Measurements from ENCODE around the gene ZMIZ1.

Gene ZMIZ1

GRCh38 chr10:79308016-79308415, 239.2 kb downstream of the ZMIZ1 start:
- DNase-seq (ENCODE audit: low spot score): no peak

DNA sequence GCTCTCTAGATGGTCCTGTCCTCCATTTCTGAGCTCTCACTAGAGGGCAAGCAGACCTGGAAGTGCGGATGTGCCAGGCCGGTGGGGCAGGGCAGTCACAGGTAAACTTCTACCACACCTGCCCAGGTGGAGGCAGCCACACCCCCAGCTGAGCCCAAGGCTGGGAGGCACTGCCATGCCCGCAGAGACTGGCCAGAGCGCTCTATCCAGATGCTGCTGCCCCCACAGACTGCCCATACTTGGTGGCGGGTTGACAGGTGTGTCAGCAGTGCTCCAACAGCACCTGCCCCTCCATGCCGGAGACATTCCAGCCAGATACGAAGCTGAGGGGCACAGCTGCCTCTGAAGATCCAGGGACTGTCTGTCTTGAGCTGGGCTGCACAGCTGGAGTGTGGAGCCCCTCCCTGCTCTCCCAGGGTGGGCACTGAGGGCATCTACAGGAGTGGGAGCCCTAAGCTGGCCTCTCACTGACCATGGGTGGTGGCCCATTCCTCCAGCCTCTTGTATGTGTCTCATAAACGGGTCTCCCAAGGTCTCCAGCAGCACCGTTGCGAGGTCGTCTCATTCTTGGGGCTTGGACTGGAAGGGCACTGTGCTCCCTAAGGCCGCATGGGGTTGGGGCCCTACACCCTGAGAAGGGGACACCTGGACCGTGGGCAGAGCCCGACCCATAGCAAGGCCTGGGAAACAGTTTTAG, 240.4 kb downstream of the ZMIZ1 start:
- DNase-seq (ENCODE audit: low spot score): no peak

GRCh38 chr10:79310200-79310865, 241.6 kb downstream of the ZMIZ1 start:
- DNase-seq (ENCODE audit: low spot score): no peak

DNA sequence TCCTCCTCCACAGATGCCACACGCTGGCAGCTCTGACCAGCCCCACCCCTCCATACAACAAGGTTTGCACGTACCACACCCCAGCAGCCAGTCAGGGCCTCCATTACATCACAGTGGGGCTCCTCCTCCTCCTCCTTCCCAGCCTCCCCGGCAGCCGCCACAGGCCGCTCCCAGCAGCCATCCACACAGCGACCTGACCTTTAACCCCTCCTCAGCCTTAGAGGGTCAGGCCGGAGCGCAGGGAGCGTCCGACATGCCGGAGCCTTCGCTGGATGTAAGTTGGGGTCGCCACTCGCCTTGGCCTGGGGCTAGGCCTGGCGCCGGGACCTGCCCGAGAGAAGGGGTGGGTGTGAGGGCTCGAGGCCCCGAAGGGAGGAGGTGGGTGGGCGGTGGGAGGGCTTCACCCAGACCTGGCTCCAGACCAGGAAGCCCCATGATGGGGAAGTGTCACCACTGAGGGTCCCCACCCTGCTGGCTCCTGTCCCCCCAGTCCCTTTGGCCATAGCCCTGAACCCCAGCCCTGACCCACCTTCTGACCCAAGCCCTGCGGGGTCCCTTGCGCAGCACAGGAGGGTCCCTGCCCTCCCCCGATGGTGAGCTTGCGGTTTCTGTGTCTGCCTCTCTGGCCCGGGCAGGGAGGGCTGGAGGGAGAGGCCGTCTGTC, 242.3 kb downstream of the ZMIZ1 start:
- no peak for DNase-seq (ENCODE audit: low spot score)

DNA sequence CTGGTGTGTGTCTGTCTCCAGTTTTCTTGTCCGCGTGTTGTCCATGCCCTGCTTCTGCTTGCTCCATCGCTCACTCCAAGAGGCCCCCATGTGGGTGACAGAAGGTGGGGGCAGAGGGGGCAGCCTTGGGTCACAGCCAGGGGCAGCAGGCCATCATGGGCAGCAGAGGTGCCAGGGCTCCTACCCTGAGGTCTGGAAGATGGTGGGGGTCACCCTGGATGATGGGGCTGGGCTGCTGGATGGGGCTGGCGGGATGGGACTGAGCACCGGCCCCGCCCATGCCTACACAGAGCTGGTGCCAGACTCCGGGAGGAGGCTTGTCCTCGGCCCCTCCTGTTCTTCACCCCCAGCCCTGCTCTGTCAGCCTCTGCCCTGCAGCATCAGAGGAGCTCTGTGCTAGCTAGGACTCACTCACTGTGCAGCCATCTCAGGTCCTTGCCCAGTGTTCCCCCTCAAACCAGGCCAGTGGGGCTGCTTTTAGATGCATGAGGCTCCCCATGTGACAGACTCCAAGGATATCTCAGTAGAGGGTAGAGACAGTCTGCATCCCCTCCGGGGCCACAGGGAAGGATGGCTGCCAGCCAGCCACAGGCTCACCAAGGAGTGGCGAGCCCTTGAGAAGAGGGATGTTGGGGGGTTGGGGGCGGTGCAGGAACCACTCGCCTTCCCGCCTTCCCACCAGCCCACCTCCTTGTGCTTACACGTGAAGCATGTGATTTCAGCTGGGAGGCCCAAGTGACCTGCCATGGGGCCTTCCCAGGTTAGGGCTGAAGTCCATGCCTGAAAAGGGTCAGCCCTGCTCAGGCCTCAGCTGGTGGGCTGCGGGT, 243.0 kb downstream of the ZMIZ1 start:
- no peak for DNase-seq (ENCODE audit: low spot score)

DNA sequence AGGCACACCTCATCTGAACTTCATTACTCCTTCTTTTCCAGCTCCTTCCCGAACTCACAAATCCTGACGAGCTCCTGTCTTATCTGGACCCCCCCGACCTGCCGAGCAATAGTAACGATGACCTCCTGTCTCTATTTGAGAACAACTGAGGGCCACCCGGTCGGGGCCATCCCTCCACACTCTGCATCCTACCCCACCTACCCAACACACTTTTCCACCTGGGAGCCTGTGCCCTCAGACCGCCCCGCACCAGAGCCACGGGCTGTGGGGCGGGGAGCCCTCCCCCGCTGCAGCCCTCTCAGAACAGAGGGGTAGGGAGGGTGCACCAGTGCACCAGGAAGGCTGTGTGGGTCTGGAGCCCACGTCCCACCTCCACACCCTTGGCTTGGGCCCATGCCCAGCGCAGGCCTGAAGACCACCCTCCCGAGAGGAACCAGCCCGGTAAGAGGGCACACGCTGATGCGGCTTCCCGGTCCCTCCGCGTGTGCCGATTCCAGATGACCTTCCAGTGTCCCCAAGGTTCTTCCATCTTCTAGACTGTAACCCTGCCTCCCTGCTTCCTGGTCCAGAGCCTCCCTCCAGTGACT, 243.9 kb downstream of the ZMIZ1 start:
- no peak for DNase-seq (ENCODE audit: low spot score)

DNA sequence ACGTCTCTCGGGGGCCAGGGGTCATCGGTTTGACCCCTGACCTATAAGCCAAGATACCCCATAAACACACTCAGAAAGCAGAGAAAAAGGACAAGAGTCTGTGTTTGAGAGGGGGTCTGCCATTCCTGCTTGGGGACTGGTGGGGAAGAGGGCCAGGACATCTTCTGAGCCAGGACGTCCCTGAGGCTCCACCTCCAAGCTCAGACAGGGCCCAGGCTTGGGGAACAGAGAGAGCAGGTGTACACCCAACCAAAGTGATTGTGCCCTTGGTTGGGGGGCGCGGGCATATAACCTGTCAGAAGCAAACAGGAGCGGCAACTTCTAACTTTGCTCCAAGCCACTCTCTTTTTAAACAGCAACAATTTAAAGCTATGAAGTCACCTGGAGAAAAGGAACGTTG, 244.6 kb downstream of the ZMIZ1 start:
- no peak for DNase-seq (ENCODE audit: low spot score)

DNA sequence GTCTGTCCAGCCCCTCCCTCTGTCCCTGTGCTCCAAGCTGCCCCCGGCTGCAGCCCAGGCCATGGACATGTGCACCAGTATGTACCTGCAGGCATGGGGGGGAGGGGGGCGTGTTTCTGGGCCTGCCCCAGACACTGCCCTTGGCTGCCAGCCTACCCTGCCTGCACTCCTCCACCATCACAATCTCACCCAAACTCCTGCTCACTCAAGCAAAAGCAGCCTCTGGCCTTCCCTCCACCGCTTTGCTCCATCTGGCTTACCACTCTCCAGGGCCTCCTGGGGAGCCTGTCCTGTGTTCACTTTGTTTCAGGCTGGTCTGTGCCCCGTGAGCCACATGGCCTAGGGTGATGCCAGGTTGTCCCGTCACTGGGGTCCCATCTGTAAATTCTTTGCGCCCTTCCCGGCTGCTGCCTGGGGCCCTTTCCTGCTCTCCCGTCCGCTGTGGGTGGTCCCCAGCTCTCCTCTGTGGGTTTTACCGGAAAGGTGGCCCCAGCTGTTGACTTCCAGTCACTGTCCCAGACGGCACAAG, 245.2 kb downstream of the ZMIZ1 start:
- no peak for DNase-seq (ENCODE audit: low spot score)

DNA sequence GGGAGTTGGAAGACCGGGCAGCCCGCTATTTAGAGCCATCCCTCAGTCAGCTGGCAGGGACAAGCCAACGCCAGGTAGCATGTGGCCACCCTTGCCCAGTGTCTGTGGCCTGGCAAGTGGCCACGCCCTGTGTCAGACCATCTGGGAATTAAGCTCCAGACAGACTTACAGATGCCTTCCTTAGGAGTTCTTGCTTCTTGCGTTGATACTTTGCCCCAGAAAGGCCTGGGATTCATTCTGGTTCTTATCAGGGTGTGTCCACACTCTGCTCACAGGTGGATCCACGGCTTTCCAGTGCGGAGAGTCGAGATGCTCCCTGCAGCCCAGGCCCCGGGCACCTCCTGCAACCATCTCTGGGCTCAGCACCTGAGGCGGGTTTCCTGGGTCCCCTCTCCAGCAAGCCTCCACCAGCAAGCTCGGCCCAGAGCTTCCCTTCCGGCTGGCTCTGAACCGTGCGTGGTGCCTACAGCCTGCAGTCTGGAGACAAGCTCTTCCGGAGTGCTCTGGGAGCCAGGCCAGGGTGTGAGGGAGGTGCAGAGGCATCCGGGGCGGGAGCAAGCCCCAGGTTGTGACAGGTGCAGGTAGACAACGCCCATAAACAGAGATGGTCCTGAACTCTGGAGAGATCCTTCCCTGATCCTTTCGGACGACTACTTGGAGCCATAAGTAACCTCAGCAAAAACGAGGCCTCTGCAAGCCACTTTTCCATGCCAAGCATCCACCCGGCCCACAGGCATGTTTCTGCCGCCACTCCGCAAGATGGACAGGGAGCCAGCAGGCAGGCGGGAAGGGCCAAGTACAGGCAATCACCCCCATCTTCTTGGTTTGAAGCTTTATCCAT, 246.2 kb downstream of the ZMIZ1 start:
- no peak for DNase-seq (ENCODE audit: low spot score)

- no peak for DNase-seq (ENCODE audit: low spot score)
Measured at GRCh38 chr10:79315602-79315920, 246.8 kb downstream of the ZMIZ1 start.

GRCh38 chr10:79316671-79317431, 248.1 kb downstream of the ZMIZ1 start:
- DNase-seq (ENCODE audit: low spot score): peak; percentile 42

DNA sequence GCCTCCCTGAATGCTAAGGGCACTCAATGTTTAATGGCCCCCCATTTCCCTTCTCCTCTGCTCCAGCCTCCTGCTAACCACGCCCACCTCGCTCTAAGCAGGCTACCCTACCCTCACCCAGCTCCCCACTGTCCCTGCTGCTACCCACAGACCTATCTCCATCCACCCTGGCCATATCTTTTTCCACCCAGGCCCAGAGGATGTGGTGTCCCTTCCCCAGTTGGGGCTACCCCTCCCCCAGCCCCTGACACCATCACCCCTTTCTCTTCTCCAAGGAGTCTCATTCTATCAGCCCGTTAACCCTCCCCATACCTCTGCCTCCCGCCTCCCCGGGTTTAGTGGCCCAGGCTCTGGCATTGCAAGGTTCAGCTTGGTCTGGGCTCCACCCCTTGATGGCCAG, 249.6 kb downstream of the ZMIZ1 start:
- no peak for DNase-seq (ENCODE audit: low spot score)

- DNase-seq (ENCODE audit: low spot score): no peak
Measured at GRCh38 chr10:79319115-79319771, 250.5 kb downstream of the ZMIZ1 start.

GRCh38 chr10:79320316-79320715, 251.6 kb downstream of the ZMIZ1 start:
- no peak for DNase-seq (ENCODE audit: low spot score)

DNA sequence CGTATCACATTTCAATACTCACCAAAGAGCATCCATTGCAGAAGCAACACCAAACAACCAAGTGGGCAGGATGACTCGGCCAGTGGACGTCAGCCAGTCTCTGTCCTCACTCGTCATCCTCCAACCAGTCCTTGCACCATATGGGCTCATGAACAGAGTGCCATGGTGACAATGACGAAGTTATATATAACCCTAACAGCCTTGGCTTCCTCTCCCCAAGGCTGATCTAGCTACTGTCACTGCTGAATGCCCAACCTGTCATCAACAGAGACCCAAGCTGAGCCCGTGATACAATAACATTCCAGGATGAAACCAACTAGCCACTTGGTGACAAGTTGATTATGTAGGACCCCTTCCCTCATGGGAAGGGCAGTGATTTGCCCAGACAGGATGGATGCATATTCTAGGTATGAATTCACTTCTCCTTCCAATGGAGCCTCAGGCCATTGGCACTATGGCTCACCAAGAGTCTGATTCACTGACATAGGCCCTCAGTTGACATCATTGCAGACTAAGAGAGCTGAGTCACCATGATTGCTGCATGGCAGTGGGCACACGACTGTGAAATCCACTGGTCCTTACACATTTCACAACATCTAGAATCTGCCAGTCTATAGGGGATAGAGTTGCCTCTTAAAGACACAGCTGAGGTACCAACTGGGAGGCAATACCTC, 252.2 kb downstream of the ZMIZ1 start:
- peak; percentile 64 for DNase-seq (ENCODE audit: low spot score)

- DNase-seq (ENCODE audit: low spot score): no peak
Measured at GRCh38 chr10:79321494-79321882, 252.7 kb downstream of the ZMIZ1 start.

DNA sequence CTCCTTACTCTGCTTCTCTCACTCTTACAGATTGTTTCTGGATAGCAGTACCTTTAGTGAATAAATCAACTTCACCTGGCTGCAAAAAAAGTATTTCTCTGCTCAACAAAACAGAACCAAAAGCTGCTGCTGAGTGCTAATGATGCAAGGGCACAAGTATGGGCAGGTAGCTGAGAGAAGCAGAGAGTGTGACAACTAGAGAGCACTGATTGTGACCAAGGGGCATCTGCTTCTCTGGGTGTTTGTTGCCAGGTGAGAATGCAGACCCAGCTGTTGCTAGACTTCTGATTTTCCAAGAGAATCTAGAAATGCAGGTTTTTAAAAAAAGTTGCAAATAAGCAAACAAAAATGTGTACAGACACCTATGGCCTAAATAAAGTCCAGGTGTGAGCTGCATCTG, 253.2 kb downstream of the ZMIZ1 start:
- no peak for DNase-seq (ENCODE audit: low spot score)

DNA sequence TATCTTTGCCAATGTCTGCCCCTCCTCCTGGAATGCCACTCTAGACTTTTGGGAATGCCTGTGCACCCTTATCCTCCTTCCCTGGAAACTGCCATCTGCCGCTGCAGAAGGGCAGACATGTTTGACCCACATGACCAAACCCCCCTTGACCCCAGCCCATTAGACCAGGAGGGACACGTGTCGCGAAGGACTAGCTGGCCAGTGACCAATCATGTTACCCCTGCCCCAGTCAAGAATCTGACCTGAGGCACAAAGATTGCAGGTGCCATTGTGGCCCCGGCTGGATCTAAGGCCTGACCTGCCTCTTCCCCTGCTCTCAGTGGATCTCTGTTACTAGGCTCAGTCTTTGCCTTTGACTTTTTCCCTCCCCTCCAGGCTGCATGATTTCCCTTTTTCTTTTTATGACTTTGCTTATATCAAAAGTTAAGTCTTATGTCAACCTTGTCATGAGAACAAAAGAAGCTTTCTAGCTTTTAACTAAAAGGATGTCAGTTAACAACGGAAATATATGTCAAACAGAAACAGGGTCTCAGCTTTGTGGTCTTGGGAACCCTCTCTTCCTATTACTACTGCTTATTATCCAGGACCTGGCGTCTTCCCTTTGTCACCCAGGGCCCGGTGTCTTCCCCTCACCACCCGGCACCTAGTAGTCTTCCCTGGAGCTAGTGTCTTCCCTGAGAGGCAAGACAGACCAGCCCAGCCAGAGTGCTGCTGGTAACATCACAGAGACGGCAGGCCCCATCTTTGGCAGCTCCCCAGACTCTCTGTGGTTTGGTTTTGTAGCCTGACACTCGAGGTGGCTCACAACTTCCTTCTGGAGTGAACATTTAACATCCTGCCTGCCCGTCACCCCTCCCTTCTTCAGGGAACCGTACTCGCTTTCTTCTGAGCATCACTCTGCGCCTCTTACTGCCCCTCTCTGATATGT, 254.1 kb downstream of the ZMIZ1 start:
- DNase-seq (ENCODE audit: low spot score): peak; percentile 70

Measured in hepatic stellate cell (primary cell).